ENCODE results near the gene DPF3.

Gene DPF3

GRCh38 chr14:72680853-72681640 is 212.9 kb downstream of the DPF3 start:
- DNase-seq (ENCODE audit: low read depth), result no peak

GRCh38 chr14:72679536-72680151 is 214.3 kb downstream of the DPF3 start:
- no peak for DNase-seq (ENCODE audit: low read depth)

- DNase-seq (ENCODE audit: low read depth), result no peak
Observed at GRCh38 chr14:72679141-72679535, 214.8 kb downstream of the DPF3 start.

GRCh38 chr14:72678356-72678755 is 215.5 kb downstream of the DPF3 start:
- DNase-seq (ENCODE audit: low read depth), result no peak

GRCh38 chr14:72677664-72678063 is 216.2 kb downstream of the DPF3 start:
- DNase-seq (ENCODE audit: low read depth), result no peak

- DNase-seq (ENCODE audit: low read depth), result no peak
Observed at GRCh38 chr14:72675126-72675525, 218.8 kb downstream of the DPF3 start.

GRCh38 chr14:72673179-72673578 is 220.7 kb downstream of the DPF3 start:
- DNase-seq (ENCODE audit: low read depth), result no peak

- no peak for DNase-seq (ENCODE audit: low read depth)
Observed at GRCh38 chr14:72666610-72667009, 227.3 kb downstream of the DPF3 start.

GRCh38 chr14:72665259-72665658 is 228.6 kb downstream of the DPF3 start:
- no peak for DNase-seq (ENCODE audit: low read depth)

- DNase-seq (ENCODE audit: low read depth), result no peak
Observed at GRCh38 chr14:72664651-72665050, 229.2 kb downstream of the DPF3 start.

GRCh38 chr14:72663956-72664650 is 229.8 kb downstream of the DPF3 start:
- no peak for DNase-seq (ENCODE audit: low read depth)

GRCh38 chr14:72663076-72663487 is 230.8 kb downstream of the DPF3 start:
- DNase-seq (ENCODE audit: low read depth), result no peak

GRCh38 chr14:72662214-72662613 is 231.7 kb downstream of the DPF3 start:
- DNase-seq (ENCODE audit: low read depth), result no peak

GRCh38 chr14:72657214-72657921 is 236.5 kb downstream of the DPF3 start:
- no peak for DNase-seq (ENCODE audit: low read depth)

- no peak for DNase-seq (ENCODE audit: low read depth)
Observed at GRCh38 chr14:72653026-72653425, 240.9 kb downstream of the DPF3 start.

- DNase-seq (ENCODE audit: low read depth), result no peak
Observed at GRCh38 chr14:72652179-72652578, 241.7 kb downstream of the DPF3 start.

GRCh38 chr14:72651714-72652113 is 242.2 kb downstream of the DPF3 start:
- no peak for DNase-seq (ENCODE audit: low read depth)

GRCh38 chr14:72651081-72651480 is 242.8 kb downstream of the DPF3 start:
- no peak for DNase-seq (ENCODE audit: low read depth)

GRCh38 chr14:72649603-72650227 is 244.2 kb downstream of the DPF3 start:
- DNase-seq (ENCODE audit: low read depth), result no peak

- no peak for DNase-seq (ENCODE audit: low read depth)
Observed at GRCh38 chr14:72647782-72648181, 246.1 kb downstream of the DPF3 start.

GRCh38 chr14:72646861-72647528 is 246.9 kb downstream of the DPF3 start:
- no peak for DNase-seq (ENCODE audit: low read depth)

Measured in activated T-cell treated with anti-CD3 and anti-CD28 coated beads for 24 hours (primary cell).